Bronchial epithelial cell (primary cell): Measurements from ENCODE around the gene TIMM22. TPM values are rescaled to one million over a fixed set of nuclear protein-coding genes. Genes with fewer than 3 reads are reported as not detected.
"Not testable (repeated sequence)": the region's sequence is repeated elsewhere in the genome, so short reads cannot be mapped to it uniquely, and the experiment has no call there.

Experiments
- DNase-seq: peaks from one replicate; pipeline ENCODE4 v3.0.0-alpha.2; 2010; ENCODE audit warnings: low read depth
- FAIRE-seq: peaks from 2 replicates; lab custom pipeline; 2011; peaks lifted over from hg19 to GRCh38; lab: Jason Lieb, UNC
- H3K27me3 ChIP-seq: 2 replicates; pipeline ENCODE4 v1.5.1; 2011; ENCODE audit warnings: low read length; ENCODE audit not compliant: control insufficient read depth, insufficient read depth
- H3K36me3 ChIP-seq: 2 replicates; pipeline ENCODE4 v1.5.1; 2011; ENCODE audit warnings: low read length; ENCODE audit not compliant: control insufficient read depth, insufficient read depth
- H3K4me3 ChIP-seq: 2 replicates; pipeline ENCODE4 v1.5.1; 2011; ENCODE audit warnings: mild to moderate bottlenecking, low read depth, low read length, control low read depth
- total RNA-seq: library from RNA; depleted of rRNA; stranded (reverse); fragments of >200 nt; gene quantifications from 2 replicates; pipeline ENCODE4 v1.2.1, GENCODE V29; 2014
- TF ChIP-seq, protein P1 (sequence below): IDR thresholded peaks from 2 replicates; pipeline ENCODE4 v1.5.1; 2011; ENCODE audit warnings: mild to moderate bottlenecking, moderate library complexity, low read length, control low read depth, inconsistent platforms; ENCODE audit not compliant: insufficient read depth, severe bottlenecking

TIMM22 gene
- total RNA-seq, 1 donor from 2014 or later: 16.3 TPM

DNA sequence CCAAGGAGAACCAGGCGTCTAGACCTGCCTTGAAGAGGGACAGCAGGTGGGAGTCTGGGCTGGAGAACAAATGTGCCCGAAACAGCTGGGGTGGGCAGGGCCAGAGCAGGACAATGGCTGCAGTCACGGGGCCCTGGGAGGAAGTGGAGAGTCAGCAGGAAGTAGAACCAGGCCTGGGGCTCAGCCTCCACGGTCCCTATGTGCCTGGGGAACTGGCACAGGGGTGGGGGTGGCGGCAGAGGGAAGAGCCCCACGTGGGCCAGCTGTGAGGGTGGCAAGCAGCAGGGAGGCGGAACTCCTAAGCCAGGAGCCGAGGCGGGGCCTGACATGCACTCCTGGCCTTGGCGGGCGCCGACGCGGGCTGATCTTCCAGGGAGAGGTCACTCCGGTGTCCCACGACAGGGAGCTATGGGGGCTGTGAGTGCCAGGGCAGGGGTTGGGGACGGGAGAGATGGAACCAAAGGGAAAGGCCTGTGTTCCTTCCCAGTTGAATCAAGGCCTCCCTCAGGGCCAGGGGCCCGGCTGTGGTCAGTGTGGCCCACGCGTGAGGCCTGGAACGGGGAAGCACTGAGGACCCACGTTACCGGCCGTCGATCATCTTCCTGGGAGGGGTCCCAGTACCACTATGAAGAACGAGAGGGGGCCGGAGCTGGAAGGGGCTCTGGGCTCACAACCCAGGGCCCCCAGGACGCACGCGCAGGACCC is 42.7 kb downstream of the TIMM22 start:
- TF ChIP-seq, protein P1, sequence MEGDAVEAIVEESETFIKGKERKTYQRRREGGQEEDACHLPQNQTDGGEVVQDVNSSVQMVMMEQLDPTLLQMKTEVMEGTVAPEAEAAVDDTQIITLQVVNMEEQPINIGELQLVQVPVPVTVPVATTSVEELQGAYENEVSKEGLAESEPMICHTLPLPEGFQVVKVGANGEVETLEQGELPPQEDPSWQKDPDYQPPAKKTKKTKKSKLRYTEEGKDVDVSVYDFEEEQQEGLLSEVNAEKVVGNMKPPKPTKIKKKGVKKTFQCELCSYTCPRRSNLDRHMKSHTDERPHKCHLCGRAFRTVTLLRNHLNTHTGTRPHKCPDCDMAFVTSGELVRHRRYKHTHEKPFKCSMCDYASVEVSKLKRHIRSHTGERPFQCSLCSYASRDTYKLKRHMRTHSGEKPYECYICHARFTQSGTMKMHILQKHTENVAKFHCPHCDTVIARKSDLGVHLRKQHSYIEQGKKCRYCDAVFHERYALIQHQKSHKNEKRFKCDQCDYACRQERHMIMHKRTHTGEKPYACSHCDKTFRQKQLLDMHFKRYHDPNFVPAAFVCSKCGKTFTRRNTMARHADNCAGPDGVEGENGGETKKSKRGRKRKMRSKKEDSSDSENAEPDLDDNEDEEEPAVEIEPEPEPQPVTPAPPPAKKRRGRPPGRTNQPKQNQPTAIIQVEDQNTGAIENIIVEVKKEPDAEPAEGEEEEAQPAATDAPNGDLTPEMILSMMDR: no peak
- Histone ChIP-seq H3K4me3 (no peak overlapping the region), H3K27me3 (no peaks in the 10 kb centered on the region), H3K36me3 (peaks cover 7% of the 10 kb centered on the region)
- no peak for FAIRE-seq
- no peak for DNase-seq

DNA sequence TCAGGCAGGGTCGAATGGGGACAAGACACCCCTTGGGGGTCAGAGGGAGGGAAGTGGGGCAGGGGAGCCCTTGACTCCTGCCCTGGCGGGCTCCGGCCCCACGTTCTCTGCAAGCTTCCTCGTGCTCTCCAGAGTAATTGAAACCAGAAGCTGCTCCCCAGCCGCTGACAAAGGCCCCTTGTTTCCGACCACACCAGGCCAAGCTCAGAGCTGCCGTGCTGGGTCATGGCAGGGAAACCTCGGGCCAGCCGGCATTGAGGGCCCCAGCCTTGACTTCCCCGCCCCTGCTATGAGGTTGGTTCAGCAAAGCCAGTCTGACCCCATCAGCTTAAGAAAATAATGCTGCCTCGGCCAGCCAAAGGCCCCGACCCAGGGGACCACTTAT is 43.3 kb downstream of the TIMM22 start:
- TF ChIP-seq, protein P1: no peak
- no peaks in the 10 kb centered on the region for H3K27me3 ChIP-seq
- no peak overlapping the region for H3K4me3 ChIP-seq
- DNase-seq (no peak), FAIRE-seq (no peak)
- peaks cover 7% of the 10 kb centered on the region for H3K36me3 ChIP-seq

DNA sequence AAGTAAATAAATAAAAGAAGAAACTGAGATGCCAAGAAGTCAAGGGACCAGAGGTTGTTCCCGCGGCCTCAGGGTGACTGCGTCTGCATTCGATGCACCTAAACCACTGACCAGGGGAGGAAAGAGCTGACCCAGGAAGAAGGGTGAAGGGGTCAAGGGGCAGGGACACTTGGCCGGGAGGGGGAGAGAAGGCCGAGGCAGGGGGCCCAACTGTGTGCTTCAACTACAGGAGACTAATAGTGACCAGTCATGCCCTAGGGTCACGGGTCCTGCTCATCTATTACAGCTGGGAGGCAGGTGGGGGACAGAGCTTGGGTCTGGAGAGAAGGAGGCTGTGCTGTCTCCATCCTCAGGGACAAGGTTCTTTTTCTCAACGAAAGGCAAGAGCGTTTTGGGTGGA is 44.8 kb downstream of the TIMM22 start:
- FAIRE-seq: no peak
- peaks cover 9% of the 10 kb centered on the region for H3K36me3 ChIP-seq
- TF ChIP-seq, protein P1: no peak

DNA sequence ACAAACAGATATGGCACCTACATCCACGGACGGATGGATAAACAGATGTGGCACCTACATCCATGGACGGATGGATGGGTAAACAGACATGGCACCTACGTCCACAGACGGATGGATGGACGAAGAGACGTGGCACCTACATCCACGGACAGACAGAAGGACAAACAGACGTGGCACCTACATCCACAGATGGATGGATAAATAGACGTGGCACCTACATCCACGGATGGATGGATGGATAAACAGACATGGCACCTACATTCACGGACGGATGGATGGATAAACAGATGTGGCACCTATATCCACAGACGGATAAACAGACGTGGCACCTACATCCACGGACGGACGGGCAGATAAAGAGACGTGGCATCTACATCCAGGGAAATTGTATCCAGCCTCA is 45.6 kb downstream of the TIMM22 start:
- DNase-seq (no peak), FAIRE-seq (no peak)
- TF ChIP-seq, protein P1: no peak
- Histone ChIP-seq H3K4me3 (no peak overlapping the region), H3K36me3 (peaks cover 6% of the 10 kb centered on the region), H3K27me3 (no peaks in the 10 kb centered on the region)

More for the DNA sequence above, 44.8 kb downstream of the TIMM22 start:
- no peak for DNase-seq
- no peaks in the 10 kb centered on the region for H3K27me3 ChIP-seq
- H3K4me3 ChIP-seq: no peak overlapping the region

DNA sequence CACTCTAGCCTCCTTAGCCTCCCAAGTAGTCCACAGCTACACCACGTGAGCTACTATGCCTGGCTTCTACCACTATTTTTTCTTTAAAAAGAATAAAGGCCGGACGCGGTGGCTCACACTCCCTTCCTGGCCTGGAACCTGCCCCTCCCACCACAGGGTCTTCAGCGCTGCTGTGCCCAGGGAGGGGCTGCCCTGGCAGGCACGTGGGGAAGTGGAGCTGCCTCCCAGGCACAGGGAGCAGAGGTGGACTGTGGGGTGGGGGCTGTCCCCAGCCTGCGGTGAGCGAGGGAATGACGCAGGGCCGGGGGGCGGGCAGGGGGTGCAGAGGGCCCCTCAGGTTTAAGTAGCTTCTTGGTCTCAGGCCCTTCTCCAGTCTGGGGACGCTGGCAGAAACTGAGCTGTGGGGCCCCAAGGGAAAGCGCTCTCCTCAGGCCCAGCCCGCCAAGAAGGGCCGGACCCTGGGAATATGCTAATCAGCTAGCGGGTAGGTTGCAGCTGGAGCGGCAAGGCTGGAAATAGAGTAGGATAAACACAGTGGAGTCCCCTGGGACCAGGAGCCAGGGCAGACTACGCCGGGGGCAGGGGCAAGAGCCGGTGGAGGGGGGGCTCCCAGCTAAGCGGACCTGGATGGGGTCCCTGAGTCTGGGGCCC is 46.8 kb downstream of the TIMM22 start:
- TF ChIP-seq, protein P1: no peak
- no peaks in the 10 kb centered on the region for H3K27me3 ChIP-seq
- peaks cover 10% of the 10 kb centered on the region for H3K36me3 ChIP-seq
- no peak overlapping the region for H3K4me3 ChIP-seq
- DNase-seq (no peak), FAIRE-seq (no peak)

DNA sequence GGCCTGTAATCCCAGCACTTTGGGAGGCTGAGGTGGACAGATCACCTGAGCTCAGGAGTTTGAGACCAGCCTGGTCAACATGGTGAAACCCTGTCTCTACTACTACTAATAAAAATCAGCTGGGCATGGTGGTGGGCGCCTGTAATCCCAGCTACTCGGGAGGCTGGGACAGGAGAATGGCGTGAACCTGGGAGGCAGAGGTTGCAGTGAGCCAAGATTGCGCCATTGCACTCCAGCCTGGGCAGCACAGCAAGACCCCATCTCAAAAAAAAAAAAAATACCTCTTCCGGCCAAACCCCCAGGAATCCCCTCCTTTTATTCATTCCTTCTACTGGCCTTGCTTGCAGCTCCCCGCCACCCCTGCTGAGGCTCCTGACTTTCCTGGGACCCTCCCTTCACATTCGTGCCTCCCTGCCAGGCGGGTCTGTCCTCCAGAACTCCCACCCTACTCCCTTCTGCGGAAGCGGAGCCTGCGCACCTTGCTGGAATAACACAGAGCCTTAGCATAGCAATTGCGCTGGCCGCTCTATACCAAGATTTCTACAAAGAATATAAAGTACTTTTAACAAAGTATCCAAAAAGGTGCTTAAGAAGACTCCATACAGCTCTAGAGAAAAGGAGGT is 47.6 kb downstream of the TIMM22 start:
- not testable (repeated sequence) for FAIRE-seq, H3K4me3 ChIP-seq, DNase-seq, H3K27me3 ChIP-seq
- peaks cover 12% of the 10 kb centered on the region for H3K36me3 ChIP-seq
